HG03025 (cell line): Measurements from ENCODE around the gene EIF1AD.
A peak's percentile ranks its signal among the peaks of the same experiment; 100 is the strongest.

Experiments used
- ATAC-seq: cut with Tn5 transposase; IDR thresholded peaks from one replicate; pipeline ENCODE4 v1.9.1; 2021; ENCODE audit warnings: mild to moderate bottlenecking, moderate library complexity; ENCODE audit not compliant: unreplicated experiment, low FRiP score

The EIF1AD gene

GRCh38 chr11:66006134-66006890 is 4.4 kb upstream of the EIF1AD start:
- no peak for ATAC-seq

DNA sequence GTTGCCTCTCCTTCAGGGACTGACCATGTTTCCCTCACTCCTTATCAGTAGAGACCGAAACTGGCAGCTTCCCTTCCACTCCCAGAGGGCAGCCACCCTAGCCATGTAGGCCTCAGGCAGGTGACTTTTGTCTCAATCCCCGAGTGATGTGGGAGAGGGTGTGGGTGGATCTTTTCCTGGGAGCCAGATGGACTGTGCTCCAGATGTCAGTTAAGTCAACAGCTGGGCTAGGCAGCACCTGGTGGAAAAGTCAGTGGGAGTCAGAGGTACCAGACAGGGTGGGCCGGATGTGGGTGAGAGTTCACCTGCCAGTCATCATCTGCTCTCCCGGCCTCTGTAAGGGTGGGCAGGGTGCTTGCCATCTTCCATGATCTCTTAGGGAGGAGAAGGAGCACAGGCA is 2.2 kb upstream of the EIF1AD start:
- no peak for ATAC-seq

- no peak for ATAC-seq
These were observed 1.3 kb upstream of the EIF1AD start for GRCh38 chr11:66003291-66003690.

DNA sequence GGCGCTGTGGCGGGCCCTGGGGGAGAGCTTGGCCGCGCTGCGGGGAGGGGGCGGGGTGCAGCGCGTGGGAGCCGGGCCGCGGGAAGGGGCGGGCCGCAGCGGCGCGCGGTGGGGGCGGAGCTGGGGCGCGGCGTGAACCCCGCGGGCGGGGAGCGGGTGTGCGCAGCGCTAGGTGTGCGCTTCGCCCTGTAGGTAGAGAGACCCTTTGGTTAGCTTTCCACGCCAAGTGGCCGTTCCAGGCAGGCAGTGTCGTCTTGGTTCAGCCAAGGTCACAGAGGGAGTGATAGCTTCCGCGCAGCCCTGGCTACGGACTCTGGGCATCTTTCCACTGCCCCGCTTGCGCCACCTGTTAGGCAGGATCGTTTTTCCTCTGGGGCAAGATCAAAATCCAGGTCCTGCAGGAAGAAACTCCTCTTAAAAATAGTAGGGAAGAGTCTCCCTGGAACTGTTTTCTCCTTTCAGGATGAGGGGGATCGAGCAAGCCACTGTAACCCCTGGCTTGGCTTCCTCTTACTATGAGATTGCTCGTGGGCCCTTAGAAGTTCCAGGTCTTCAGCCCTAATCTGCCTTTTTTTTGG is 780 bp upstream of the EIF1AD start:
- peak; percentile 35 for ATAC-seq

- no peak for ATAC-seq
These were observed 4.7 kb downstream of the EIF1AD start for GRCh38 chr11:65997286-65997685.

GRCh38 chr11:65992056-65992455 is 9.9 kb downstream of the EIF1AD start:
- no peak for ATAC-seq

- peak; percentile 71 for ATAC-seq
These were observed 13.0 kb downstream of the EIF1AD start for GRCh38 chr11:65988791-65989592.

- no peak for ATAC-seq
These were observed 14.6 kb downstream of the EIF1AD start for GRCh38 chr11:65987336-65987735.

GRCh38 chr11:65983589-65983987 is 18.4 kb downstream of the EIF1AD start:
- ATAC-seq, result no peak

GRCh38 chr11:65982824-65983588 is 19.0 kb downstream of the EIF1AD start:
- ATAC-seq, result no peak

DNA sequence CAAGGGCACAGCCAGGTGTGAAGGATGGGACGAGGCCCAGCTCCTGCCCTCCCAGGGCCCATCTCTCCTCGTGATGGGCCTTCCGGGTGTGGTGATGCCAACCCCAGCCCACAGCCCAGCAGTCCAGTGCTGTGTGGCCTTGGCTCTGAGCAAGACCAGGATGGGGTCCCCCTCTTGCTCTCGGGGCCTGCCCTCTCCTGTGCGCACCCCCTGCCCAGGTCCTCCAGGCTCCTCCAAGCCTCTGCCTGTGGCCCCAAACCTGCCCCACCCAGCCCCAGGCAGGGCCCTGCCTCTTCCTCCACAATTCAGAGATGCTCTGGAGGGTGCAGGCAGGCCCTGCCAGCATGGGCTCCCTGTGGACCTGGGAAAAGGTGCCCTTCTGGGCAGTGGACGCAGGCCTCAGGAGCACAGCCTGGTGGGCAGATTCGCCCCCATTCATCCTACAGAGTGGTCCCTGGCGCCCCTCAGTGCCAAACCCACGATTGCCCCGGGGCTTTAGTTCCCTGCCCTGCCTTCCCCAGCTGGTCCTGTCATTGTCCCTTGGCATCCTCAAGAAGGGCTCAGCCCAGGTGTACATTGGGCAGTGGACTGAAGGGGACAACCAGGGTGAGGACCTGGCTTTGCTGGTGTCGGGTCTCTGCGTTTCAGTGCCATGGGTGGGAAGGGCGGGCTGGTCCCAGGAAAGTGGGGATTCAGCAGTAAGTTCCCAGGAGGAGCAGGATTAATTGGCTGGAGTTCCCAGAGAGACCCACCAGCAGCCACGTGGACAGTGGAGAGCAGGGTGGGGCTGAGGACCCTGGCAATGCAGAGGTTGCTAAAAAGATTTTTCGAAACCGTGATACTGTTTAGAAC is 19.8 kb downstream of the EIF1AD start:
- no peak for ATAC-seq

- ATAC-seq, result no peak
These were observed 20.7 kb downstream of the EIF1AD start for GRCh38 chr11:65981101-65981740.

DNA sequence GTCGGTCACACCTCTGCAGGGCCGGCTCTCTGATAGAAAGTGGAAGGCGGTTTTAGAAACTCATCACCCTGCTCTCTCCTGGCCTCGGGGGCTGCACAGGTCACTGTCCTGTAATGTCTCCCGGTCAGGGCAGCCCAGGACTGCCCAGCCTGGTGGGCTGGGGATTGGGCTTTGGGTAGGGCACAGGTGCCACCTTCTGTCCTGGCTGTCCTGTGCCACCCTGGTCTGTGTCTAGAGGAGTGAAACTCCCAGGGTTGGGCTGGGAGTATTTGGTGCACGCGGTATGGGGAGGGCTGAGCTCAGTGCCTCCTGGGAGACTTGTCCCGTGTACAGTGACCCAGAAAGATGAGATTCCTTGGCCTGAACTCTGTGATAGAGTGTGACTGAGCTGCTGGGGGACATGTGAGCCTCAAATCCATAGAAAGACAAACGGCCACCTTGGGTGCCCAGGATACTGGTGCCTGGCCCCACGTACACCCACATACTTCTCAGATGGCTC is 22.6 kb downstream of the EIF1AD start:
- no peak for ATAC-seq

DNA sequence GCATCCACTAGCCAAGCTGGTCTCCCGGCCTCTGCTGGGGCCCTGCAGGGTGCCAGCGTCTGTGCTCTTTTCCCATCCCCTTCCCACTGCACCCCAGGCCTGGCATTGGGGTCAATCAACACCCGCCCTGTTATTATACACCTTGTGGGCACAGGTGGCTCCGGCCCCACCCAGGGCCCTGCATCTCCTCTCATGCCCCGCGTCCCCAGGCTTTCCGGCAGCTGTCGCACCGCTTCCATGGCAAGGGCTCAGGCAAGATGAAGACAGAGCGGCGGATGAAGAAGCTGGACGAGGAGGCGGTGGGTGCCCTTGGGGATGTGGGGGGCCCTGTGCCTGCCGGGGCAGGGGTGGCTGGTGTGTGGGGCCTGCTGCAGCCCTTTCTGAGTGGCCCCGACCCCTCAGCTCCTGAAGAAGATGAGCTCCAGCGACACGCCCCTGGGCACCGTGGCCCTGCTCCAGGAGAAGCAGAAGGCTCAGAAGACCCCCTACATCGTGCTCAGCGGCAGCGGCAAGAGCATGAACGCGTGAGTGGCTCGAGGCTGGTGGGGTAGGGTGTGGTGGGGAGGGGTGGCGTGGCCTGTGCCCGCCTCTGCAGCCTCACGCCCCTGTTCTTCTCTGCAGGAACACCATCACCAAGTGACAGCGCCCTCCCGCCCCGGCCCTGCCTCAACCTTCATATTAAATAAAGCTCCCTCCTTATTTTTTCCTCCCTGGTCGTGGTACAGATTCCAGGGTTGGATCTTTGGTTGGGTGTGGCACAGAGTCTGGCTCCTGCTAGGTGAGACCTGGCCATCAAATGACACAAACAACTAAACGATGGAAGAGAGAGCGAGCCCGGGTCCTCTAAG is 23.3 kb downstream of the EIF1AD start:
- no peak for ATAC-seq

DNA sequence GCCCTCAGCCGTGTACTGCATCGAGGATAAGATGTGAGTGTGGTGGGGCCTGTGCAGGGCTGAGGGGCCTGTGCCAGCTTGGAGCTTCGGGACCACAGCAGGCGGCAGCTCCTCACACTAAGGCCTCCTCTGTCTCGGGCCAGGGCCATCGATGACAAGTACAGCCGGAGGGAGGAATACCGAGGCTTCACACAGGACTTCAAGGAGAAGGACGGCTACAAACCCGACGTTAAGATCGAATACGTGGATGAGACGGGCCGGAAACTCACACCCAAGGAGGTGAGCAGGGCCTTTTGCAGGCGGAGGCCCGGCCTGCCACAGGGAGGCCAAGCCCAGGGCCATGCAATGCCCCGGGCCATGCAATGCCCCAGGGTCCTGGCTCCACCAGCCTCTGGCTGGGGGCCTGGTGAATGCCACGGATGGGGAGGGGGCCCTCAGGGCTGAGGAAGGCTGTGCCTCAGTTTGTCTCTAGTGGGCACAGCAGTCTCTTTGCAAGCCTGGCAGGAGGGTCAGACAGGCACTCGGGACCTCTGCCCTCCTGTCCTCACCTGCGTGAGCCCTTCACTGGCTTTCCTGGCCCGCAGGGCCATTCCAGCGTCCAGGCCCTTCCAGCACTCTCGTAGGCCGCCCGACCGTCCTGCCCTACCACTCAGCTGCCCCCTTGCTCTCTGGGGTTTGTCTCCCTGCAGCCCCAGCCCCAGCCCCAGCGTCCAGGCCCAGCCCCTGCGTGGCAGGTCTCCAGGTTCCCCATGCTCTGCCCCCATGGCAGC is 24.2 kb downstream of the EIF1AD start:
- no peak for ATAC-seq

DNA sequence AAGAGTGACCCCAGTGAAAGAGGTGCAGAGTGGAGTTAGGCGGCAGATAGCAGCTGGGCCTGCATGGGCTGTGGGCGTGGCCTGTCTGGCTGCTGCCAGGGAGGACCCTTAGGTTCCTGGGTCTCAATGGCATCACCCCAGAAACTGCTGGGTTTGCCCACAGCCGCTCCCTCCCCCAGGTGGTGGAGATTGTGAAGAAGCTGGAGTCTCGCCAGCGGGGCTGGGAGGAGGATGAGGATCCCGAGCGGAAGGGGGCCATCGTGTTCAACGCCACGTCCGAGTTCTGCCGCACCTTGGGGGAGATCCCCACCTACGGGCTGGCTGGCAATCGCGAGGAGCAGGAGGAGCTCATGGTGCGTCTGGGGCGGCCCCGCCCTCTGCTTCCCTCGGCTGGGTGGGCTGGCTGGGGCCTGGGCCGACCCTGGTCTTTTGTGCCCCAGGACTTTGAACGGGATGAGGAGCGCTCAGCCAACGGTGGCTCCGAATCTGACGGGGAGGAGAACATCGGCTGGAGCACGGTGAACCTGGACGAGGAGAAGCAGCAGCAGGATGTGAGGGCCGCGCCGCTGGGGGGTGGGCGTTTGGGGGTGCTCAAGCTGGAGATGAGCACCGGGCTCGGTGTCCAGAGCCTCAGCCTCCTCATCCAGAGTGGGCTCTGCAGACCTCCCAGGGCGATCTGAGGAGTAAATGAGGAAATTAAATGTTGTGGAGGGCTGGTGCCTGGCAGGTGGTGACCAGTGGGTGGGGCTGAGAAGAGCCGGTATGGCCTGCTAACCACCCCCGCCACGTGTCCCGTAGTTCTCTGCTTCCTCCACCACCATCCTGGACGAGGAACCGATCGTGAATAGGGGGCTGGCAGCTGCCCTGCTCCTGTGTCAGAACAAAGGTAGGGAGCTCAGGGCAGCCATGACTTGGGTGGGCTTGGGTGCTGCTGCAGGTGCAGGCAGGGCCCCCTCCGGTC is 25.5 kb downstream of the EIF1AD start:
- ATAC-seq, result no peak
